Smooth muscle cell (in vitro differentiated cells): ENCODE results near the gene A4GALT. TPM values are rescaled to one million over a fixed set of nuclear protein-coding genes. Genes with fewer than 3 reads are reported as not detected.

Source experiments
- DNase-seq: peaks from one replicate; lab custom pipeline; 2025; ENCODE audit not compliant: unreplicated experiment; lab: John Stamatoyannopoulos, UW
- H2AFZ ChIP-seq: fragments of 200-600 bp; sonication (generic); 2 replicates; pipeline ENCODE4 v1.6.0; 2016; ENCODE audit warnings: antibody characterized with exemption, low read depth, mild to moderate bottlenecking
- H3F3A ChIP-seq: fragments of 200-600 bp; sonication (generic); 2 replicates; pipeline ENCODE4 v1.6.0; 2017; ENCODE audit warnings: antibody characterized with exemption, low read depth
- H3K27ac ChIP-seq: fragments of 200-600 bp; sonication (generic); 2 replicates; pipeline ENCODE4 v1.5.1; 2016; ENCODE audit warnings: low read depth, mild to moderate bottlenecking
- H3K27me3 ChIP-seq: fragments of 200-600 bp; sonication (generic); 2 replicates; pipeline ENCODE4 v1.6.1; 2016; ENCODE audit warnings: low read depth, mild to moderate bottlenecking
- H3K36me3 ChIP-seq: fragments of 200-600 bp; sonication (generic); 2 replicates; pipeline ENCODE4 v1.5.1; 2016; ENCODE audit warnings: low read depth
- H3K4me1 ChIP-seq: fragments of 200-600 bp; sonication (generic); 2 replicates; pipeline ENCODE4 v1.5.1; 2016; ENCODE audit warnings: low read depth
- H3K4me2 ChIP-seq: fragments of 200-600 bp; sonication (generic); 2 replicates; pipeline ENCODE4 v1.6.0; 2016; ENCODE audit warnings: mild to moderate bottlenecking
- H3K4me3 ChIP-seq: fragments of 200-600 bp; sonication (generic); 2 replicates; pipeline ENCODE4 v1.5.1; 2016; ENCODE audit warnings: mild to moderate bottlenecking
- H3K79me2 ChIP-seq: fragments of 200-600 bp; sonication (generic); 2 replicates; pipeline ENCODE4 v1.6.0; 2016; ENCODE audit warnings: low read depth, mild to moderate bottlenecking
- H3K9ac ChIP-seq: fragments of 200-600 bp; sonication (generic); 2 replicates; pipeline ENCODE4 v1.6.0; 2016; ENCODE audit warnings: low read depth
- H3K9me3 ChIP-seq: fragments of 200-600 bp; sonication (generic); replicated peaks from 2 replicates; pipeline ENCODE4 v1.5.1; 2016; ENCODE audit warnings: low read depth
- H4K20me1 ChIP-seq: fragments of 200-600 bp; sonication (generic); 2 replicates; pipeline ENCODE4 v1.6.0; 2016; ENCODE audit warnings: low read depth
- CTCF ChIP-seq: fragments of 200-600 bp; sonication (generic); IDR thresholded peaks from 2 replicates; pipeline ENCODE4 v1.5.1; 2017; ENCODE audit warnings: borderline replicate concordance, mild to moderate bottlenecking, antibody characterized with exemption; ENCODE audit not compliant: insufficient read depth, poor library complexity, severe bottlenecking
- WGBS: methylation state at CpG from one replicate; pipeline ENCODE4 v1.1.7; 2016; ENCODE audit warnings: low lambda C conversion rate; 5-methylcytosine and 5-hydroxymethylcytosine counted together
- polyA plus RNA-seq: library from polyadenylated mRNA; unstranded; fragments of >200 nt; fragmentation: Nextera tagmentation; extraction: Ambion mirVana; gene quantifications from 2 replicates; pipeline ENCODE4 v1.2.1, GENCODE V29; 2016
- total RNA-seq: library from RNA; depleted of rRNA; stranded (reverse); fragments of >200 nt; gene quantifications from 2 replicates; pipeline ENCODE4 v1.2.3, GENCODE V29; 2014

Gene A4GALT
- 0.99 and 3.2 TPM in 2 replicates for total RNA-seq
- polyA plus RNA-seq: 1.6 and 8.4 TPM in 2 replicates

DNA sequence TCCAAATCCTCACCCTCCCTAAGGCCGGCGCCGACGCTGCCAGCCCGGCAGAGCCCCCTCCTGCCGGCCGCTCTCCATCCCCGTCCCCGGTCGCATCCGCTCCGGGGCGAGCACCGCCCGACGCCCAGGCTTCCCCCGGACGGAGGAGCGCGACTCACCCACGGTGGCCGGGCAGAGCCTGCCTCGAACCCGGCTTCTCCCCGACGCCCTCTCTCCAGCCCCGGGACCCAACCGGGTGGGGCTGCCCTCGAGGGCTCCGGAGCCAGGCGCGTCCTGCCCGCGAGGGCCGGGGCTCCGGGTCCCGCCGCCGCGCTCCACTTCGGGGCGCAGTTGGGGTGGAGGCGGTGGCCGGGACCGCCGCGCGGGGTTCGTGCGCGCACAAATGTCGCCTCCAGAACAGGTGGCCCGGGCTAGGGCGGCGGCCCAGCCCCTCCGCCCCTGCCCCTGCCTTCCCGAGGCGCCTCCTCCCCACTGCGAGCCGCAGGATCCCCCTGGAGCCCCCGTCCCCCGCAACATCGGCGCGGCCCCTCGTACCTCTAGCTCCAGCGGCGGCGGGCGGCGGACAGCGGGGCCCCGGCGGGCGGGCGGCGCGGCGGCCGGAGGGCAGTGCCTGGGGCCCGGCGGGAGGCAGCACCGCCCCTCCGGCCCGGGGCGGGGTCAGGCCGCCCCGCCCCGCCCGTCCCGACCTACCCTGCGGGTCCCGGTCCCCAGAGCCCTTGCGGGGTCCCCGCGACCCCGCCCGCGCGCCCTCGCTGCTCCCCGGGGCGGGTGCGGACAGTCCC is at the start of gene A4GALT:
Gene A4GALT (minus strand): TSS at position 608 of the 782 bp plus-strand sequence. CDS start 26,919 bp downstream, outside the sequence.
- DNase-seq: no peak
- WGBS: 2% methylated on average over 36 of the region's 104 CpGs
- peaks cover 32% of the 10 kb centered on the region for H3K27me3 ChIP-seq

DNA sequence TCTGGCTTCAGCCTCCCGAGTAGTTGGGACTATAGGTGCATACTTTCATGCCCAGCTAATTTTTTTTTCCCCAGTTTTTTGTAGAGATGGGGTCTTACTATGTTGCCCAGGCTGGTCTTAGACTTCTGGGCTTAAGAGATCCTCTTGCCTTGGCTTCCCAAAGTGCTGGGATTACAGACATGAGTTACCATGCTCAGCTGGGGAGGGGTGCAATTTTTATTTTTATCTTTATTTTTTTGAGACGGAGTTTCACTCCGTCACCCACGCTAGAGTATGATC is 49.7 kb upstream of the A4GALT start:
- no peaks in the 10 kb centered on the region for H3K36me3 ChIP-seq
- H3K27ac ChIP-seq: peak overlapping the region; percentile 53
- no peaks in the 10 kb centered on the region for H3F3A ChIP-seq
- peak overlapping the region; percentile 53 for H3K4me2 ChIP-seq
- H3K4me1 ChIP-seq: no peaks in the 10 kb centered on the region
- no peak overlapping the region for H3K4me3 ChIP-seq
- no peaks in the 10 kb centered on the region for H3K9me3 ChIP-seq
- no peaks in the 10 kb centered on the region for H3K79me2 ChIP-seq
- H3K27me3 ChIP-seq: no peaks in the 10 kb centered on the region
- no peak overlapping the region for H2AFZ ChIP-seq
- DNase-seq: no peak
- no peak for TF ChIP-seq CTCF
- 87% methylated on average over 4 of the region's 4 CpGs for WGBS
- H3K9ac ChIP-seq: no peak overlapping the region
- H4K20me1 ChIP-seq: no peaks in the 10 kb centered on the region

More for the DNA sequence above, at the start of gene A4GALT:
- Histone ChIP-seq H3K4me1 (peaks cover 10% of the 10 kb centered on the region), H2AFZ (peak within 1 kb of the TSS; percentile 82), H3K27ac (no peak within 1 kb of the TSS), H3K79me2 (no peaks in the 10 kb centered on the region), H3F3A (peaks cover 4% of the 10 kb centered on the region), H3K4me3 (peak within 1 kb of the TSS; percentile 58), H4K20me1 (no peaks in the 10 kb centered on the region), H3K4me2 (peak within 1 kb of the TSS; percentile 95), H3K9me3 (no peaks in the 10 kb centered on the region), H3K9ac (no peak within 1 kb of the TSS), H3K36me3 (no peaks in the 10 kb centered on the region)
- no peak for TF ChIP-seq CTCF

GRCh38 chr22:42769574-42770447 is 49.1 kb upstream of the A4GALT start:
- H3K4me1 ChIP-seq: no peaks in the 10 kb centered on the region
- H3K4me3 ChIP-seq: no peak overlapping the region
- H3F3A ChIP-seq: no peaks in the 10 kb centered on the region
- H2AFZ ChIP-seq: no peak overlapping the region
- WGBS: 43% methylated on average over 43 of the region's 50 CpGs
- H3K36me3 ChIP-seq: no peaks in the 10 kb centered on the region
- no peak for TF ChIP-seq CTCF
- H3K27me3 ChIP-seq: no peaks in the 10 kb centered on the region
- peak overlapping the region; percentile 61 for H3K9ac ChIP-seq
- peak; percentile 39 for DNase-seq
- no peaks in the 10 kb centered on the region for H4K20me1 ChIP-seq
- H3K9me3 ChIP-seq: no peaks in the 10 kb centered on the region
- H3K79me2 ChIP-seq: no peaks in the 10 kb centered on the region
- peak overlapping the region; percentile 53 for H3K4me2 ChIP-seq
- H3K27ac ChIP-seq: peak overlapping the region; percentile 68
